Testis (tissue), 3 donors: ENCODE results near the gene NAB2. TPM values are rescaled to one million over a fixed set of nuclear protein-coding genes. Genes with fewer than 3 reads are reported as not detected.

ENCODE experiments used
- DNase-seq: peaks from one replicate; pipeline ENCODE4 v3.0.0-alpha.2; 2019
- H3K27ac ChIP-seq, 2 donors: fragments of 200-600 bp; sonication (generic); one replicate each; pipeline ENCODE4 v1.5.1; 2019
- H3K27me3 ChIP-seq: fragments of 200-600 bp; sonication (generic); one replicate; pipeline ENCODE4 v1.5.1; 2019
- H3K36me3 ChIP-seq: fragments of 200-600 bp; sonication (generic); one replicate; pipeline ENCODE4 v1.5.1; 2017; ENCODE audit warnings: low read depth; ENCODE audit errors: missing control alignments
- H3K4me1 ChIP-seq: fragments of 200-600 bp; sonication (generic); one replicate; pipeline ENCODE4 v1.5.1; 2019
- H3K4me3 ChIP-seq, 2 donors: fragments of 200-600 bp; sonication (generic); one replicate each; pipeline ENCODE4 v1.5.1; 2017 to 2019
- H3K9me3 ChIP-seq: fragments of 200-600 bp; sonication (generic); one replicate; pipeline ENCODE4 v1.5.1; 2017
- CTCF ChIP-seq, 3 experiments: fragments of 450-650 bp in 2 of 3; fragments of 200-600 bp in 1 of 3; sonication (generic) in 1 of 3; IDR thresholded peaks; one replicate each; pipeline ENCODE4 v1.5.1; 2016 to 2019; ENCODE audit warnings: antibody characterized with exemption in 3 of 3, mild to moderate bottlenecking in 2 of 3, moderate library complexity in 1 of 3
- POLR2A ChIP-seq: fragments of 450-650 bp; IDR thresholded peaks from one replicate; pipeline ENCODE4 v1.6.1; 2017; ENCODE audit warnings: antibody characterized with exemption, mild to moderate bottlenecking, moderate library complexity
- WGBS, 2 donors: methylation state at CpG; one replicate each; pipeline ENCODE4 v1.1.5; 2018; 5-methylcytosine and 5-hydroxymethylcytosine counted together
- intact Hi-C: fragments of 100-400 bp; cut with DNase I; formaldehyde crosslinking; loops from one replicate; pipeline ENCODE4 v1.15.1; 2023; ENCODE audit warnings: low total_unique reads
- polyA plus RNA-seq: library from polyadenylated mRNA; stranded (reverse); fragments of 350-450 nt; fragmentation: Illumina TruSeq; extraction: RNeasy Lipid Tissue Mini Kit (QIAGEN cat#74804); gene quantifications from one replicate; pipeline ENCODE4 v1.2.3, GENCODE V29; 2014; ENCODE audit warnings: low read depth, low replicate concordance; ENCODE audit not compliant: insufficient read depth
- total RNA-seq, 2 donors: library from RNA; depleted of rRNA; stranded (reverse); fragments of >200 nt; gene quantifications; one replicate each; pipeline ENCODE4 v1.2.3, GENCODE V29; 2016

The NAB2 gene
- total and polyA plus RNA-seq, 3 donors from 2014 or later, result 31.4 to 59.5 (median 45.7) TPM

GRCh38 chr12:57055824-57056223 is 33.1 kb upstream of the NAB2 start:
- no peak for DNase-seq
- no peaks in the 10 kb centered on the region for H3K4me1 ChIP-seq
- H3K9me3 ChIP-seq, result no peaks in the 10 kb centered on the region
- no peak overlapping the region for H3K4me3 ChIP-seq
- WGBS, 2 donors, result 76 to 77% methylated on average over 3 of the region's 3 CpGs
- TF ChIP-seq CTCF (IDR thresholded peaks at IDR 0.05) (no peak), POLR2A (no peak)
- H3K27ac ChIP-seq, result peak overlapping the region in 1 of 2 donors; percentile 78
- intact Hi-C loops, result no loop called here
- no peaks in the 10 kb centered on the region for H3K27me3 ChIP-seq
- no peaks in the 10 kb centered on the region for H3K36me3 ChIP-seq

GRCh38 chr12:57057067-57057751 is 31.7 kb upstream of the NAB2 start:
- WGBS, 2 donors, result 63 to 76% methylated on average over 6 of the region's 6 CpGs
- Histone ChIP-seq H3K36me3 (no peaks in the 10 kb centered on the region), H3K27ac (peak overlapping the region; percentile 10 to 78), H3K4me3 (no peak overlapping the region), H3K27me3 (no peaks in the 10 kb centered on the region), H3K4me1 (no peaks in the 10 kb centered on the region), H3K9me3 (no peaks in the 10 kb centered on the region)
- intact Hi-C loops, result no loop called here
- TF ChIP-seq CTCF (IDR thresholded peaks at IDR 0.05) (no peak), POLR2A (no peak)
- DNase-seq, result no peak

GRCh38 chr12:57058454-57058853 is 30.5 kb upstream of the NAB2 start:
- Histone ChIP-seq H3K4me3 (no peak overlapping the region), H3K9me3 (no peaks in the 10 kb centered on the region), H3K27ac (no peak overlapping the region), H3K4me1 (no peaks in the 10 kb centered on the region), H3K36me3 (no peaks in the 10 kb centered on the region), H3K27me3 (no peaks in the 10 kb centered on the region)
- intact Hi-C loops, result no loop called here
- TF ChIP-seq POLR2A (no peak), CTCF (IDR thresholded peaks at IDR 0.05) (no peak)
- WGBS, 2 donors, result 95% methylated on average over 1 of the region's 1 CpG
- DNase-seq, result no peak

GRCh38 chr12:57063991-57064685 is 24.8 kb upstream of the NAB2 start:
- no peak for DNase-seq
- WGBS, 2 donors, result 78 to 82% methylated on average over 5 of the region's 5 CpGs
- Histone ChIP-seq H3K27ac (no peak overlapping the region), H3K4me3 (no peak overlapping the region), H3K36me3 (no peaks in the 10 kb centered on the region), H3K27me3 (no peaks in the 10 kb centered on the region), H3K4me1 (no peaks in the 10 kb centered on the region), H3K9me3 (no peaks in the 10 kb centered on the region)
- no peak for TF ChIP-seq CTCF (IDR thresholded peaks at IDR 0.05)
- TF ChIP-seq POLR2A, result no peak
- intact Hi-C loops, result no loop called here
